ENCODE data around the gene SOBP.

DNA sequence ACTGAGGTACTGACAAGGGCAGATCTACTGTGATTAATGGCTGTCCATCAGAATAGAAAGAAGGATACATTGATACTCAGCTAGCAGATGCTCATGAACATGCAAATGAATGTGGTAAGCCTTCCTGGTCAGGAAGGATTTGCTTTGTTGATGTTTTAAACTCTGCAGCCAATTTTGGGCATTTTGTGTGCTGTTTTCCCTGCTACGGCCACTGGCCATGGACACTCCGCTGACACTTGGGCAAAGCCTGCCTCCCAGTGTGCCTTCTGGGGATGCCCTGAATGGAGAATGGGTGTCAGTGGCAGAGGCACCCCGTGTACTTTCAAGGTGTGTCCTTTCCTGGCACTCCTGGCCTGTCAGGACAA is 113.1 kb downstream of the SOBP start:
- TF ChIP-seq, protein P1, sequence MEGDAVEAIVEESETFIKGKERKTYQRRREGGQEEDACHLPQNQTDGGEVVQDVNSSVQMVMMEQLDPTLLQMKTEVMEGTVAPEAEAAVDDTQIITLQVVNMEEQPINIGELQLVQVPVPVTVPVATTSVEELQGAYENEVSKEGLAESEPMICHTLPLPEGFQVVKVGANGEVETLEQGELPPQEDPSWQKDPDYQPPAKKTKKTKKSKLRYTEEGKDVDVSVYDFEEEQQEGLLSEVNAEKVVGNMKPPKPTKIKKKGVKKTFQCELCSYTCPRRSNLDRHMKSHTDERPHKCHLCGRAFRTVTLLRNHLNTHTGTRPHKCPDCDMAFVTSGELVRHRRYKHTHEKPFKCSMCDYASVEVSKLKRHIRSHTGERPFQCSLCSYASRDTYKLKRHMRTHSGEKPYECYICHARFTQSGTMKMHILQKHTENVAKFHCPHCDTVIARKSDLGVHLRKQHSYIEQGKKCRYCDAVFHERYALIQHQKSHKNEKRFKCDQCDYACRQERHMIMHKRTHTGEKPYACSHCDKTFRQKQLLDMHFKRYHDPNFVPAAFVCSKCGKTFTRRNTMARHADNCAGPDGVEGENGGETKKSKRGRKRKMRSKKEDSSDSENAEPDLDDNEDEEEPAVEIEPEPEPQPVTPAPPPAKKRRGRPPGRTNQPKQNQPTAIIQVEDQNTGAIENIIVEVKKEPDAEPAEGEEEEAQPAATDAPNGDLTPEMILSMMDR (IDR thresholded peaks at IDR 0.05; ENCODE audit: extremely low read depth in 1 of 2, insufficient read depth in 1 of 2, low read depth in 1 of 2, low read length in 2 of 2): no peak
- TF ChIP-seq POLR2A (IDR thresholded peaks at IDR 0.05; ENCODE audit: low read depth, low read length) (no peak), EZH2 (IDR thresholded peaks at IDR 0.05; ENCODE audit: borderline replicate concordance, low read depth, low read length, severe bottlenecking) (no peak)
